T-helper 17 cell (primary cell): Measurements from ENCODE around the gene PPP3R1. TPM values are rescaled to one million over a fixed set of nuclear protein-coding genes. Genes with fewer than 3 reads are reported as not detected.

ENCODE experiments used
- ATAC-seq: fragments of 150-1000 bp; cut with Tn5 transposase; 2 replicates; pipeline ENCODE4 v1.10.0; 2021; ENCODE audit warnings: mild to moderate bottlenecking, moderate library complexity
- DNase-seq, 3 donors: peaks; one replicate each; pipeline versions ENCODE4 v3.0.0 to v3.0.0-alpha.2; 2020 to 2021
- H3K9me3 ChIP-seq: one replicate; pipeline ENCODE4 v1.7.0; 2013; ENCODE audit warnings: low read length, mild to moderate bottlenecking; ENCODE audit not compliant: control insufficient read depth, poor library complexity, severe bottlenecking
- H3K27ac Mint-ChIP-seq: one replicate; pipeline ENCODE4 v1.8.0; 2022; ENCODE audit warnings: mild to moderate bottlenecking, moderate library complexity, mixed read lengths
- H3K27me3 Mint-ChIP-seq: one replicate; pipeline ENCODE4 v1.8.0; 2022; ENCODE audit warnings: mixed read lengths
- H3K36me3 Mint-ChIP-seq: one replicate; pipeline ENCODE4 v1.8.0; 2022; ENCODE audit warnings: low read depth, mixed read lengths
- H3K4me1 Mint-ChIP-seq: one replicate; pipeline ENCODE4 v1.8.0; 2022; ENCODE audit warnings: mild to moderate bottlenecking, mixed read lengths
- H3K4me3 Mint-ChIP-seq: one replicate; pipeline ENCODE4 v1.8.0; 2022; ENCODE audit warnings: mild to moderate bottlenecking, moderate library complexity, mixed read lengths
- total RNA-seq, 4 donors: library from RNA in 2 of 4; stranded (reverse) in 2 of 4; gene quantifications; one replicate each; pipeline ENCODE4 v1.2.3 and lab custom pipeline; 2022 to 2026

Gene PPP3R1, protein sequence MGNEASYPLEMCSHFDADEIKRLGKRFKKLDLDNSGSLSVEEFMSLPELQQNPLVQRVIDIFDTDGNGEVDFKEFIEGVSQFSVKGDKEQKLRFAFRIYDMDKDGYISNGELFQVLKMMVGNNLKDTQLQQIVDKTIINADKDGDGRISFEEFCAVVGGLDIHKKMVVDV
- total RNA-seq (10 to 100 TPM; 60.3 to 83.9 TPM), total RNA-seq (lab: John Stamatoyannopoulos, UW) (22.7 to 36.2 reads per million in 2 donors)

DNA sequence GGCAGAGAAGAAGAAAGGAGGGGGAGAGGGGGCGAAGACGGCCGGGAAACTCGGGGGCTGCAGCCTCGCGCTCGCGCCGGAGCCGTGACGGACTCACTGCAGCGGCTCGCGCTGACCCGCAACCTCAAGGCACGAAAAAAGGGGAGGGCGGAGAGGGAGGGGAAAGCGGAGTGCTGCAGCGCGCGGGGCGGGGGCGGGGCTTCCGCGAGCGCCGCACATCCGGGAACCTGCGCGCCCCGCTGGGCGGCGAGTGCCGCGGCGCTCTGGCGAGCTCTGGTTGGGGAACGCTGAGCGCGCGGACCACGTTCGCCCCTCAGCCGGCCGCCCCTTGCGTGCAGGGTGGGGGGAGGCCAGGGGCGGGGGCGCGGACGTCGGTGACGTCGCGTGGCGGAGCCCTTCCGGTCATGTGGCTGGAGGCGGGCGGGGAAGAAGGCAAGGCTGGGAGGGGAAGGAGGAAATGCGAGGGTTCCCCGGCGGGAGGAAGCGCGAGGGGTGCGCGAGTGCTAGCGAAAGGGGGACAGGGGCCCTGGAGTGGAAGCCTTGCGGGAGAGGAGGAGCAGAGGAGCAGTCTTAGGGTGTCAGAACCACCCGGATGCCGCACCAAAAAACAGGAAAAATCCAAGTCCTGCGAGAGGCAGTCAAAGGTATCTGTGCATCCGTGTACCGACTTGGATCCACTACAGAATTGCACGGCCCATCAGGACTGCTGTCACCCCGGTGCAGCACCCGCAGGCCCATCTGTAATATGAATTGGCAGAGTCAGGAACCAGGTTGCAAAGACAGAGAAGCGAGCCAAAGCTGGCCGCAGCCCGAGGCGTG is at the start of gene PPP3R1:
TSS of gene PPP3R1 (minus strand) at position 133 of the 819 bp plus-strand sequence. CDS start 405 bp downstream, outside the sequence.
- H3K27me3 Mint-ChIP-seq: no peaks in the 10 kb centered on the region
- peak; percentile 81 for ATAC-seq
- DNase-seq: peak; percentile 83 to 94 (median 92)
- H3K9me3 ChIP-seq: no peaks in the 10 kb centered on the region
- H3K27ac Mint-ChIP-seq: no peak within 1 kb of the TSS
- H3K36me3 Mint-ChIP-seq: peaks cover 7% of the 10 kb centered on the region
- peak within 1 kb of the TSS; percentile 99 for H3K4me3 Mint-ChIP-seq
- H3K4me1 Mint-ChIP-seq: peaks cover 42% of the 10 kb centered on the region

GRCh38 chr2:68295516-68295915 is 43.2 kb upstream of the PPP3R1 start:
- no peaks in the 10 kb centered on the region for H3K4me1 Mint-ChIP-seq
- H3K36me3 Mint-ChIP-seq: no peaks in the 10 kb centered on the region
- H3K9me3 ChIP-seq: no peaks in the 10 kb centered on the region
- peaks cover 22% of the 10 kb centered on the region for H3K27me3 Mint-ChIP-seq
- no peak overlapping the region for H3K4me3 Mint-ChIP-seq
- ATAC-seq: no peak
- DNase-seq: no peak
- H3K27ac Mint-ChIP-seq: no peak overlapping the region

DNA sequence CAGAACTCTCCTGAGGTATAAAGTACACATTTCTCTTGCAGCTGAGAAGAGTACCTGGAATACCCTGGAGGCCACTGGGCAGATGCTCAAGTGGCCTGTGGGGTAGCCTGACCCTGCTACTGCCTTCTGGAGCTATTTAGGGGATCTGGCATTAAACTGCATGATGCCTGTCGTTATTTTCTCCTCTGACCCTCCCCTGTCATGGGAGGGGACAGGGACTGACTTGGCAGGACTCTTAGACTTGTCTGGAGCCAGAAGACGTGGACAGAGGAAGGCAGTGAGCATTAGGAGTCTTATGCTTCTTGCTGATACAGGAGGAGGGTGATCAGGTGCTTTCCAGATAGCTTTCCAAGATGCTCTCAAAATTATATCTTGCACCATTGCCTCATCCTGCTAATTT is 42.6 kb upstream of the PPP3R1 start:
- ATAC-seq (no peak), DNase-seq (no peak)
- peaks cover 25% of the 10 kb centered on the region for H3K27me3 Mint-ChIP-seq
- H3K27ac Mint-ChIP-seq: no peak overlapping the region
- H3K36me3 Mint-ChIP-seq: no peaks in the 10 kb centered on the region
- H3K4me3 Mint-ChIP-seq: no peak overlapping the region
- no peaks in the 10 kb centered on the region for H3K9me3 ChIP-seq
- no peaks in the 10 kb centered on the region for H3K4me1 Mint-ChIP-seq

DNA sequence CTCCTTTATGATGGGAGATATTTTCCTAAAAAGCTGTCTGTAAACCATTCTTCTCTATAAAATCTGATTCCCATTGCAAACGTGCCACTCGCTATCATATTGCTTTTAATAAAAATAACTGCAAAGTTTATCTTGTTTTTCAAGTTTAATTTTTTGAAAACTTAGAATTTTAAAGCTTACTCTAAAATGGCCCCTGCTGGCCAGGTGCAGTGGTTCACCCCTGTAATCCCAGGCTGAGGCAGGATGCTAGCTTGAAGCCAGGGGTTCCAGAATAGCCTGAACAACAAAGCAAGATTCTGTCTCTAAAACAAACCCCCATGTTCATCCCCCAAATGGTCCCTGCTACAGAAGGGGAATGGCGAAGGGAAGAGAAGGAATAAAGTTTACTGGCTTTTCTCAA is 41.9 kb upstream of the PPP3R1 start:
- no peak overlapping the region for H3K27ac Mint-ChIP-seq
- no peaks in the 10 kb centered on the region for H3K36me3 Mint-ChIP-seq
- DNase-seq: no peak
- no peaks in the 10 kb centered on the region for H3K9me3 ChIP-seq
- H3K4me1 Mint-ChIP-seq: no peaks in the 10 kb centered on the region
- peaks cover 18% of the 10 kb centered on the region for H3K27me3 Mint-ChIP-seq
- ATAC-seq: no peak
- H3K4me3 Mint-ChIP-seq: no peak overlapping the region

DNA sequence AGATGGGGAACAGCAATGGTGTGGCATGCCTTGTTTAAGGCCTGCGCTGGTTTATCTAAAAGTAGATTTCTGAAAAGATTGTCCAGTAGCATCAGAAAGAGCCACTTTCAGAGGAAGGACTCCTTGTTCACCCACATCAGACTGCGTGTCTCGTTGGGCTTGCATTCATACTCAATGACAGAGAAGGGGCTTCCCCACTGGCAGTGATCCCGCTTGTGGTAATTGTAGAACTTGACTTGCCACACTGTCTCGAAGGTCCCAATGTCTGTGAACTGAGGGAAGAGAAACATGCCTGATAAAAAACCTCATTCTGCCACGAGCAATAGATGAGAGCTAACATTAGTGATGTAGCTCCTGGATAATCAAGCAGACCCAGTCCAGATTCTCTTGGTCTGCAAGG is 41.4 kb upstream of the PPP3R1 start:
- DNase-seq (no peak), ATAC-seq (no peak)
- Mint-ChIP-seq H3K27ac (no peak overlapping the region), H3K27me3 (peaks cover 14% of the 10 kb centered on the region), H3K36me3 (no peaks in the 10 kb centered on the region), H3K4me1 (no peaks in the 10 kb centered on the region), H3K4me3 (no peak overlapping the region)
- H3K9me3 ChIP-seq: no peaks in the 10 kb centered on the region

- Mint-ChIP-seq H3K27ac (no peak overlapping the region), H3K36me3 (no peaks in the 10 kb centered on the region), H3K4me3 (no peak overlapping the region), H3K27me3 (peaks cover 11% of the 10 kb centered on the region), H3K4me1 (no peaks in the 10 kb centered on the region)
- no peaks in the 10 kb centered on the region for H3K9me3 ChIP-seq
- ATAC-seq: no peak
- DNase-seq: no peak
Observed at GRCh38 chr2:68293024-68293423, 40.7 kb upstream of the PPP3R1 start.

GRCh38 chr2:68292108-68292710 is 39.9 kb upstream of the PPP3R1 start:
- Mint-ChIP-seq H3K4me3 (no peak overlapping the region), H3K36me3 (no peaks in the 10 kb centered on the region)
- peak; percentile 63 for ATAC-seq

GRCh38 chr2:68291314-68291713 is 39.0 kb upstream of the PPP3R1 start:
- no peaks in the 10 kb centered on the region for H3K4me1 Mint-ChIP-seq
- no peaks in the 10 kb centered on the region for H3K9me3 ChIP-seq
- DNase-seq (no peak), ATAC-seq (no peak)
- H3K36me3 Mint-ChIP-seq: no peaks in the 10 kb centered on the region
- no peak overlapping the region for H3K4me3 Mint-ChIP-seq
- H3K27me3 Mint-ChIP-seq: peaks cover 23% of the 10 kb centered on the region
- no peak overlapping the region for H3K27ac Mint-ChIP-seq

More at GRCh38 chr2:68292108-68292710, 39.9 kb upstream of the PPP3R1 start:
- no peaks in the 10 kb centered on the region for H3K9me3 ChIP-seq
- Mint-ChIP-seq H3K27ac (no peak overlapping the region), H3K4me1 (no peaks in the 10 kb centered on the region), H3K27me3 (peaks cover 19% of the 10 kb centered on the region)
- no peak for DNase-seq

DNA sequence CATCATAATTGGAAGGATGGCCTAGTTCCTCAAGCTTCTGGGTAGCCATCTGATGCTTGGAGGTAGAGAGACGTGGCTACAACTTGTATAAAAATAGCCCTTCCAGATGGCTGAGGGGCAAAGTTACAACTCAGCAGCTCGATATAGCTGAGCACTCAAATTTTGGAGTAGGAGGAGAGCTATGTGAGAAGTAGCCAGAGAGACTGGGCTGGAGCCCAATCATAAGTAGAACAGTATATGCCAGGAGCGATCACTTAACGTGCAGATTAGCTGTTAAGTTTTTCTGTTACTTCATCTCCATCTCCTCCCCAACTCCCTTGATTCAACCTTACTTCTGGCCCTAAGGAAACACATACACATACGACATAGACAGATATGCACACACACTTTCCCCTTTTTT is 38.6 kb upstream of the PPP3R1 start:
- peaks cover 27% of the 10 kb centered on the region for H3K27me3 Mint-ChIP-seq
- H3K4me1 Mint-ChIP-seq: no peaks in the 10 kb centered on the region
- ATAC-seq (no peak), DNase-seq (no peak)
- H3K27ac Mint-ChIP-seq: no peak overlapping the region
- no peaks in the 10 kb centered on the region for H3K36me3 Mint-ChIP-seq
- H3K9me3 ChIP-seq: no peaks in the 10 kb centered on the region
- H3K4me3 Mint-ChIP-seq: no peak overlapping the region

DNA sequence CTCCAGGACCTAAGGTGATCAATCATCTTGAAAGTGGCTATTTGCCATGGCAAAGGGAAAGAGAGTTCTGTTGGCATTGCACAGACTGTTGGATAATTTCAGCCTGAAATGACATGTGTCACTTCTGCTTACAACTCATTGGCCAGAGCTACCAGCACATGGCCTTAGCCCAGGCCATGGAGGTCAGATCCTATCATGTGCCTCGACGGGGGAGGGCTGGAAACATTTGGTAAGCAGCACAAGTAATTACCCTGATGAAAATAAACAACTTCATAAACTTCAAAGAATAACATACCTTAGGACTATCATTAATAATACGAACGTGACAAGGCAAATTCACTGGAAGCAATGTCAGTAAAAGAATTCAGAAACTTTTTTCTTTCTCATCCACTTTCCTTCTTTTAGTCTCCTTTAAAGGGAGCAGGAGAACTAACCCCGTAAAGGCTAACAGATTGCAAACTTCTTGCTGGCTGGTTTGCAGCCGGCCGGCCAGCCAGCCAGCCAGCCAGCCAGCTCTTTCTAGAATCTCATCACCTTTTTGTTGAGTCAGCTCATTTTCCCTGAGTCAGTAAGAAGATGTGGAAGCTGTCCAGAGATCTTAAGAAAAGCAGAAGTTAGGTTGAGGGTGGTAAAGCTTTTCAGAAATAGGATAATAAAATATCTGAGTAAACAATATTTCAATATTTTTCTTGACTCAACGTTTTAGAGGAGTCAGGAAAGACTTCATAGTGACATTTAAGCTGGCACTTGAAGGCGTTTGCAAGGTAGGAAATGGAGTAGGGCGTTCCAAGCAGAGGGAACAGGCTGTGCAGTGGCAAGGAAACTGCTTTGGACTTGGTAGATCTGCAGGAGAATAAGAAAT is 35.5 kb upstream of the PPP3R1 start:
- peaks cover 3% of the 10 kb centered on the region for H3K4me1 Mint-ChIP-seq
- no peak for ATAC-seq
- no peak overlapping the region for H3K27ac Mint-ChIP-seq
- H3K9me3 ChIP-seq: no peaks in the 10 kb centered on the region
- no peak for DNase-seq
- H3K4me3 Mint-ChIP-seq: no peak overlapping the region
- H3K27me3 Mint-ChIP-seq: peaks cover 41% of the 10 kb centered on the region
- H3K36me3 Mint-ChIP-seq: no peaks in the 10 kb centered on the region

DNA sequence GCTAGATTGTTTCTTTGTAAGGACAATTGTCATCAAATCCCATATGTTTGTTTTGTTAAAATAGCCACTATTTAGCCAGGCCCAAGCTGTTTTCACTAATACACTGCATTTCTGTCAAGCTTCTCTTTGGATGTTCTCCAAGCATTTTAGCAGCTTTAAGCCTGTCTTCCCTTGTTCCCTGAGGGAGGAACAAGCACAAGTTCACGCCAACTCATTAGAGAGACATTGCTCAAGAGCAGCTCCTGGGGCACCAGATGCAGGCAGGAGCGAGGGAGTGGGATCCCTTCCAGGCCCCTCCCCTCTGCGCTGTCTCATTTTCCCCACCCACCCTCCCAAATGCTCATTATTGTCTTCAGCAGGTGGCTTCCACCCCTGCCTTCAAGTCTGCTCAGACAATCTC is 32.6 kb upstream of the PPP3R1 start:
- no peak for ATAC-seq

GRCh38 chr2:68283419-68283812 is 31.1 kb upstream of the PPP3R1 start:
- Mint-ChIP-seq H3K27me3 (peaks cover 40% of the 10 kb centered on the region), H3K4me1 (peaks cover 3% of the 10 kb centered on the region), H3K27ac (peak overlapping the region; percentile 49), H3K4me3 (no peak overlapping the region), H3K36me3 (no peaks in the 10 kb centered on the region)
- no peaks in the 10 kb centered on the region for H3K9me3 ChIP-seq
- ATAC-seq: no peak
- no peak for DNase-seq

More for the DNA sequence above, 32.6 kb upstream of the PPP3R1 start:
- DNase-seq: no peak
- Mint-ChIP-seq H3K27ac (no peak overlapping the region), H3K36me3 (no peaks in the 10 kb centered on the region), H3K27me3 (peaks cover 40% of the 10 kb centered on the region), H3K4me1 (peaks cover 3% of the 10 kb centered on the region), H3K4me3 (no peak overlapping the region)
- no peaks in the 10 kb centered on the region for H3K9me3 ChIP-seq
